Endothelial cell of umbilical vein (primary cell): Measurements from ENCODE around the gene CRKL.

Experiments used
- EZH2 ChIP-seq: IDR thresholded peaks from 2 replicates; pipeline ENCODE4 v1.6.1; 2012; ENCODE audit warnings: borderline replicate concordance, low read depth, mild to moderate bottlenecking, moderate library complexity, low read length, inconsistent platforms; ENCODE audit not compliant: severe bottlenecking
- FOS ChIP-seq: IDR thresholded peaks from 2 replicates; pipeline ENCODE4 v1.6.1; 2011; ENCODE audit warnings: mild to moderate bottlenecking, low read length, moderate library complexity, borderline replicate concordance; ENCODE audit not compliant: insufficient read depth
- JUN ChIP-seq: IDR thresholded peaks from 2 replicates; pipeline ENCODE4 v1.6.1; 2011; ENCODE audit warnings: borderline replicate concordance, low read depth; ENCODE audit not compliant: insufficient read length, insufficient read depth
- POLR2A ChIP-seq: IDR thresholded peaks from 2 replicates; pipeline ENCODE4 v1.6.1; 2012; ENCODE audit warnings: low read depth, mild to moderate bottlenecking, control low read depth, low read length
- POLR2AphosphoS5 ChIP-seq: IDR thresholded peaks from 2 replicates; pipeline ENCODE4 v1.6.1; 2012; ENCODE audit warnings: low read depth, mild to moderate bottlenecking, control low read depth, low read length, moderate library complexity; ENCODE audit not compliant: insufficient read depth
- TF ChIP-seq, protein P1 (sequence below), 2 donors: IDR thresholded peaks; 1 replicate in 1 of 2; 2 replicates in 1 of 2; pipeline ENCODE4 v1.5.1; 2011; ENCODE audit warnings: low read length in 2 of 2, mild to moderate bottlenecking in 2 of 2, moderate library complexity in 2 of 2, control low read depth in 1 of 2, inconsistent platforms in 1 of 2, low read depth in 1 of 2; ENCODE audit not compliant: insufficient read depth in 1 of 2; ENCODE audit errors: extremely low read depth in 1 of 2
- TF ChIP-seq, protein P2 (sequence below): IDR thresholded peaks from 2 replicates; pipeline ENCODE4 v1.6.1; 2011; ENCODE audit not compliant: insufficient read depth, insufficient read length

DNA sequence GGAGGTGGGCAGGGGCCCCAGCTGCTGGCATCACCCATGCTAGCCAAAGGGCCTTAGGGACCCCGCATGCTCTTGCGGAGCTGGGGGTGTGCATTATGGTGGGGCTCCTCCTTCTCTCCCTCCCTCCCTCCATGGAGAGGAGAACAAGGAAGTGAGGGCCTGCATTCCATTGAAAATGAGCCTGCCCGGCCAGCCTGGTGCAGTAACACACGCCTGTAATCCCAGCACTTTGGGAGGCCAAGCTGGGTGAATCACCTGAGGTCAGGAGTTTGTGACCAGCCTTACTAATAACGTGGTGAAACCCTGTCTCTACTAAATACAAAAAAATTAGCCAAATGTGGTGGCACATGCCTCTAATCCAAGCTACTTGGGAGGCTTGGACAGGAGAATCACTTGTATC, 36.0 kb upstream of the CRKL start:
- TF ChIP-seq POLR2AphosphoS5 (no peak), POLR2A (no peak), EZH2 (no peak), FOS (no peak), JUN (no peak)
- TF ChIP-seq, protein P1, sequence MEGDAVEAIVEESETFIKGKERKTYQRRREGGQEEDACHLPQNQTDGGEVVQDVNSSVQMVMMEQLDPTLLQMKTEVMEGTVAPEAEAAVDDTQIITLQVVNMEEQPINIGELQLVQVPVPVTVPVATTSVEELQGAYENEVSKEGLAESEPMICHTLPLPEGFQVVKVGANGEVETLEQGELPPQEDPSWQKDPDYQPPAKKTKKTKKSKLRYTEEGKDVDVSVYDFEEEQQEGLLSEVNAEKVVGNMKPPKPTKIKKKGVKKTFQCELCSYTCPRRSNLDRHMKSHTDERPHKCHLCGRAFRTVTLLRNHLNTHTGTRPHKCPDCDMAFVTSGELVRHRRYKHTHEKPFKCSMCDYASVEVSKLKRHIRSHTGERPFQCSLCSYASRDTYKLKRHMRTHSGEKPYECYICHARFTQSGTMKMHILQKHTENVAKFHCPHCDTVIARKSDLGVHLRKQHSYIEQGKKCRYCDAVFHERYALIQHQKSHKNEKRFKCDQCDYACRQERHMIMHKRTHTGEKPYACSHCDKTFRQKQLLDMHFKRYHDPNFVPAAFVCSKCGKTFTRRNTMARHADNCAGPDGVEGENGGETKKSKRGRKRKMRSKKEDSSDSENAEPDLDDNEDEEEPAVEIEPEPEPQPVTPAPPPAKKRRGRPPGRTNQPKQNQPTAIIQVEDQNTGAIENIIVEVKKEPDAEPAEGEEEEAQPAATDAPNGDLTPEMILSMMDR (IDR thresholded peaks at IDR 0.05; ENCODE audit: extremely low read depth in 1 of 2, insufficient read depth in 1 of 2, low read depth in 1 of 2, low read length in 2 of 2): no peak
- TF ChIP-seq, protein P2, sequence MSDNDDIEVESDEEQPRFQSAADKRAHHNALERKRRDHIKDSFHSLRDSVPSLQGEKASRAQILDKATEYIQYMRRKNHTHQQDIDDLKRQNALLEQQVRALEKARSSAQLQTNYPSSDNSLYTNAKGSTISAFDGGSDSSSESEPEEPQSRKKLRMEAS: no peak
